ENCODE measurements around the gene NAA35.

GRCh38 chr9:86043586-86043985 lies 102.6 kb downstream of the NAA35 start:
- TF ChIP-seq, protein P1, sequence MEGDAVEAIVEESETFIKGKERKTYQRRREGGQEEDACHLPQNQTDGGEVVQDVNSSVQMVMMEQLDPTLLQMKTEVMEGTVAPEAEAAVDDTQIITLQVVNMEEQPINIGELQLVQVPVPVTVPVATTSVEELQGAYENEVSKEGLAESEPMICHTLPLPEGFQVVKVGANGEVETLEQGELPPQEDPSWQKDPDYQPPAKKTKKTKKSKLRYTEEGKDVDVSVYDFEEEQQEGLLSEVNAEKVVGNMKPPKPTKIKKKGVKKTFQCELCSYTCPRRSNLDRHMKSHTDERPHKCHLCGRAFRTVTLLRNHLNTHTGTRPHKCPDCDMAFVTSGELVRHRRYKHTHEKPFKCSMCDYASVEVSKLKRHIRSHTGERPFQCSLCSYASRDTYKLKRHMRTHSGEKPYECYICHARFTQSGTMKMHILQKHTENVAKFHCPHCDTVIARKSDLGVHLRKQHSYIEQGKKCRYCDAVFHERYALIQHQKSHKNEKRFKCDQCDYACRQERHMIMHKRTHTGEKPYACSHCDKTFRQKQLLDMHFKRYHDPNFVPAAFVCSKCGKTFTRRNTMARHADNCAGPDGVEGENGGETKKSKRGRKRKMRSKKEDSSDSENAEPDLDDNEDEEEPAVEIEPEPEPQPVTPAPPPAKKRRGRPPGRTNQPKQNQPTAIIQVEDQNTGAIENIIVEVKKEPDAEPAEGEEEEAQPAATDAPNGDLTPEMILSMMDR (IDR thresholded peaks at IDR 0.05): no peak
- no peak for TF ChIP-seq POLR2AphosphoS5 (IDR thresholded peaks at IDR 0.05)
